Parathyroid adenoma (tissue), 2 donors: ENCODE measurements around the gene TERT.

Source experiments
- H2AFZ ChIP-seq: fragments of 300-600 bp; sonication (generic); one replicate; pipeline ENCODE4 v1.7.0; 2017; ENCODE audit warnings: antibody characterized with exemption, mild to moderate bottlenecking
- H3K27ac ChIP-seq: fragments of 300-600 bp; sonication (generic); one replicate; pipeline ENCODE4 v1.7.0; 2017
- H3K27me3 ChIP-seq: fragments of 300-600 bp; sonication (generic); one replicate; pipeline ENCODE4 v1.7.0; 2017; ENCODE audit warnings: low read length; ENCODE audit not compliant: control insufficient read depth, insufficient read depth
- H3K36me3 ChIP-seq: fragments of 300-600 bp; sonication (generic); one replicate; pipeline ENCODE4 v1.7.0; 2017; ENCODE audit warnings: low read length; ENCODE audit not compliant: control insufficient read depth, insufficient read depth
- H3K4me1 ChIP-seq: fragments of 300-600 bp; sonication (generic); one replicate; pipeline ENCODE4 v1.7.0; 2017; ENCODE audit warnings: control low read depth
- H3K4me2 ChIP-seq: fragments of 300-600 bp; sonication (generic); one replicate; pipeline ENCODE4 v1.7.0; 2017; ENCODE audit warnings: low read length
- H3K4me3 ChIP-seq: fragments of 300-600 bp; sonication (generic); one replicate; pipeline ENCODE4 v1.7.0; 2017; ENCODE audit warnings: low read depth, low read length
- H3K79me2 ChIP-seq: fragments of 300-600 bp; sonication (generic); one replicate; pipeline ENCODE4 v1.7.0; 2017; ENCODE audit warnings: control low read depth
- H3K9ac ChIP-seq: fragments of 300-600 bp; sonication (generic); one replicate; pipeline ENCODE4 v1.7.0; 2017; ENCODE audit warnings: mild to moderate bottlenecking
- H3K9me3 ChIP-seq: fragments of 300-600 bp; sonication (generic); one replicate; pipeline ENCODE4 v1.7.0; 2017; ENCODE audit warnings: low read length; ENCODE audit not compliant: control insufficient read depth
- TF ChIP-seq, protein P1 (sequence below): fragments of 300-600 bp; sonication (generic); IDR thresholded peaks from one replicate; pipeline ENCODE4 v1.7.0; 2017; ENCODE audit warnings: antibody characterized with exemption, mild to moderate bottlenecking
- donor health status: primary hyperparathyroidism.

TERT gene

DNA sequence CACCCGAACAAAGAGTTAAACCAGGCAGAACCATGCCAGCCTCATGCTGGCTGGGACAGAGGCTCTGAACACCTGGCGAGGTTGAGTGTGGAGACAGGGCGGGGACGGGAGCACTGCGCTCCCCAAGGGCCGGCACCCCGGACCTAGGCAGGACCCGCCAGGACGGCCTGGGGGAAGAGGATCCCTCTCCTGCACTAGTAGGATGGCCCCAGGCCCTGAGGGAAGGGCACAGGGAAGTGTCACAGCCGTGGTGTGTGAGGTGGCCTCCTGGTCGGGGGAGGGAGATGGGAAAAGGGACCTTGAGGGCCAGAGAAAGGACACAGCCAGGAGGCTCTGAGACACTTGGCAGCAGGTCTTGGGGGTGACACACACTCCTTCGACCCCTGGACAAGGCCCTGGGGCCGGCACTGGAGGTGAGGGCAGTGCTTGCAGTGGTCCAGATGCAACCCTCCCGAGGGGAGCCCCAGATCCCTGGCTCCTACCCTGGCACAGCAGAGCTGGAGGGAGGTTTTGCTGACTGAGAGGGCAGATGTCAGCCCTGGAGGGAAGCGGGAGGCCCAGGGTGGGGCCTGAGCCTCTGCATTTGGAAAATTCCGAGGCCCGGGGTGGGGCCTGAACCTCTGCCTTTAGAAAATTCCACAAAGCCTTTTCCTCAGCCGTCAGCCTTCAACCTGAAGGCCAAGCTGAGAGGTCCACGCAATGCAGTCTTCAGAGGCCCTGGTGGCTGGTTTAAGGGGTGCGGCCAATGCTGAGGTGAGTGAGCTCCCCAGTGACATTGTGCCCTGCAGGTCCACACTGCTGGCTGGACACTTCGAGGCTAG lies 24.8 kb upstream of the TERT start:
- Histone ChIP-seq H3K4me1 (peaks cover 7% of the 10 kb centered on the region), H3K4me3 (no peak overlapping the region), H3K79me2 (no peaks in the 10 kb centered on the region), H3K4me2 (no peak overlapping the region), H3K27me3 (no peaks in the 10 kb centered on the region), H2AFZ (no peak overlapping the region), H3K9me3 (no peaks in the 10 kb centered on the region), H3K36me3 (no peaks in the 10 kb centered on the region), H3K27ac (no peak overlapping the region), H3K9ac (no peak overlapping the region)
- TF ChIP-seq, protein P1, sequence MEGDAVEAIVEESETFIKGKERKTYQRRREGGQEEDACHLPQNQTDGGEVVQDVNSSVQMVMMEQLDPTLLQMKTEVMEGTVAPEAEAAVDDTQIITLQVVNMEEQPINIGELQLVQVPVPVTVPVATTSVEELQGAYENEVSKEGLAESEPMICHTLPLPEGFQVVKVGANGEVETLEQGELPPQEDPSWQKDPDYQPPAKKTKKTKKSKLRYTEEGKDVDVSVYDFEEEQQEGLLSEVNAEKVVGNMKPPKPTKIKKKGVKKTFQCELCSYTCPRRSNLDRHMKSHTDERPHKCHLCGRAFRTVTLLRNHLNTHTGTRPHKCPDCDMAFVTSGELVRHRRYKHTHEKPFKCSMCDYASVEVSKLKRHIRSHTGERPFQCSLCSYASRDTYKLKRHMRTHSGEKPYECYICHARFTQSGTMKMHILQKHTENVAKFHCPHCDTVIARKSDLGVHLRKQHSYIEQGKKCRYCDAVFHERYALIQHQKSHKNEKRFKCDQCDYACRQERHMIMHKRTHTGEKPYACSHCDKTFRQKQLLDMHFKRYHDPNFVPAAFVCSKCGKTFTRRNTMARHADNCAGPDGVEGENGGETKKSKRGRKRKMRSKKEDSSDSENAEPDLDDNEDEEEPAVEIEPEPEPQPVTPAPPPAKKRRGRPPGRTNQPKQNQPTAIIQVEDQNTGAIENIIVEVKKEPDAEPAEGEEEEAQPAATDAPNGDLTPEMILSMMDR, result no peak

DNA sequence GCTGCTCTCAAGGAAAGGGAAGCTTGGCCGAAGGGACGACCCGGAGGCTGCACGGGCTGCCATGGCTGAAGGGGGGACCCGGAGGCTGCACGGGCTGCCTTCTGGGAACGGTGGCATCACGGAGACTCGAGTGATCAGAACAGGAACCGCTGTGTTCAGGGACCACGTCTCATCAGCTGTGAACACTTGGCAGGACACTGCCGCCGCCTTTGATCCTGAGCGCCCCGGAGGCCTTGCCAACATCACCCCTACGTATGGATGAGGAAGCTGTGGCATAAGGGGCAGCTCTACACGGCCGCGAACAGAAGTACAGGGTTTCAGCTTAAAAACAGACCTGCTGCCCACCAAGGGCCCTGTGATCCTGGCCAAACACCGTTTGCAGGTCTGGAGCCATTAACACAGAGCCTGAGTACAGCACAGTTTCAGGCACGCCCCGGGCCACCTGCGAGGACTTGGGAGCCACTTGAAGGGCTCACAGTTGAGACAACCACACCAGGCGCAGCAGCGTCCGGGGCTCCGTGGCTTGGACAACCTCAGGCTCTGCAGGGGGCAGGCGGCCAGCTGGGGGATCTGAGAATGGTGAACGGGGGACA lies 23.9 kb upstream of the TERT start:
- no peak overlapping the region for H3K4me3 ChIP-seq
- no peaks in the 10 kb centered on the region for H3K9me3 ChIP-seq
- no peaks in the 10 kb centered on the region for H3K27me3 ChIP-seq
- no peaks in the 10 kb centered on the region for H3K79me2 ChIP-seq
- no peak overlapping the region for H3K27ac ChIP-seq
- TF ChIP-seq, protein P1, result no peak
- H2AFZ ChIP-seq, result no peak overlapping the region
- H3K4me1 ChIP-seq, result peaks cover 7% of the 10 kb centered on the region
- H3K36me3 ChIP-seq, result no peaks in the 10 kb centered on the region
- H3K4me2 ChIP-seq, result no peak overlapping the region
- no peak overlapping the region for H3K9ac ChIP-seq

DNA sequence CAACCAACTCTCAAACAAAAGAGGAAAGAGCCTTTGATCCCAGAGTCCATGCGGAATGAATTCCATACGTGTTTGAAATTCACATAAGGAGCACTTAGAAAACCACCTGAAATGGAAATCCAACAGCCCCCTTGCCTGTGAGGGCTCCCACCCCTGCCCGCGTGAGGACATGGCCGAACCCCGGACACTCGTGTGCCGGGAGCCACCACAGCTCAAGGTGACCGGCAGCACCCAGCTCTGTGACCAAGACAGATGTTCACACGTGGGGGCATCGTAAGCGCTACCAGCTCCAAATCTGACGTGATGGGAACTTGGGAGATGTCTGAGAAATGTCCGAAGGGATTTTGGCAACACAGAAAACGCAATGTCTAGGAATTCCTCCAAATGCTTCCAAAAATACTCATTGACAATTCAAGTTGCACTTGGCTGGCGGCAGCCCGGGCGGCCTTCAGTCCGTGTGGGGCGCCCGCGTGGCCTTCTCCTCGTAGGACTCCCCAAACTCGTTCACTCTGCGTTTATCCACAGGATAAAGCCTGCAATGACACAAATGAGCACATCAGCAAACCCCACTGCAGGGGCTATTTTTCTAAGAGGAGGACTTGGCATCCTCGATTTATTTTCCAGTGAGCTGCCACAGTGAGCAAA lies 23.2 kb upstream of the TERT start:
- no peaks in the 10 kb centered on the region for H3K36me3 ChIP-seq
- no peak overlapping the region for H3K27ac ChIP-seq
- H3K4me2 ChIP-seq, result no peak overlapping the region
- no peaks in the 10 kb centered on the region for H3K27me3 ChIP-seq
- no peaks in the 10 kb centered on the region for H3K79me2 ChIP-seq
- TF ChIP-seq, protein P1, result no peak
- no peaks in the 10 kb centered on the region for H3K9me3 ChIP-seq
- H3K4me1 ChIP-seq, result peaks cover 7% of the 10 kb centered on the region
- H3K9ac ChIP-seq, result no peak overlapping the region
- H3K4me3 ChIP-seq, result no peak overlapping the region
- H2AFZ ChIP-seq, result no peak overlapping the region

DNA sequence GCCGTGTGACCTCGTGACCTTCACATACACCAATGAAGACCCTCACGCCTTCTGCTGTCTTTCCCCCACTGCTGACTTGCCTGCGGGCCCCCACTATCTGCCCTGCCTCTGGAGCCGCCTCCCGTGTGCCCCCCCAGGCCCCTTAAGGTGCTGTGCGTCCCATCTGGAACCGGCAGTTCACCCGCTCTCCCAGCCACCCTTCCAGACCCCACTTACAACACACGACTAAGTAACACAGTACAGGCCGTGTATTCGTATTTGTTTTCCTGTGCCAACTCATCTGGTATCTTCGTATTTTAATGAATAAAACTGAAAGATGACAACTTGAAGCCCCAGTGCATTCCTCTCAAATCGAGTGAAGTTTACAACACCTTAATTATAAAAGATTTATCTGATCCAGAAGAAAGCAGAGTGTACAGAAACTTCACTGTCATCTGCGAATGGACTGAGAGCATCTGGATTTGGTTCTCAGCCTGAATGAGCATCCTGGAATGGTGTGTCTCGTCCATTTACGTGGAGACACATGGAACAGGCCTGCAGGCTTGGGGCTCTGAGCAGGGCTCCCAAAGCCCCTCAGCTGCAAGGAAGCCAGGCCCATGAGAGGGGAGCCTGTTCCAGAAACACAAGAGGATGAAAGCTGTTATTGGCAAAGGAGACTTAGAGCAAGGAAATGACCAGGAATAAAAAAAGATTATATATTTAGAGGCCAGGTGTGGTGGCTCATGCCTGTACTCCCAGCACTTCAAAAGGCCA lies 21.9 kb upstream of the TERT start:
- no peak overlapping the region for H3K9ac ChIP-seq
- H3K4me3 ChIP-seq, result no peak overlapping the region
- TF ChIP-seq, protein P1, result no peak
- no peaks in the 10 kb centered on the region for H3K27me3 ChIP-seq
- no peak overlapping the region for H3K4me2 ChIP-seq
- no peaks in the 10 kb centered on the region for H3K79me2 ChIP-seq
- H3K36me3 ChIP-seq, result no peaks in the 10 kb centered on the region
- no peaks in the 10 kb centered on the region for H3K9me3 ChIP-seq
- H3K4me1 ChIP-seq, result peaks cover 7% of the 10 kb centered on the region
- H2AFZ ChIP-seq, result no peak overlapping the region
- no peak overlapping the region for H3K27ac ChIP-seq
